H1 (cell line): ENCODE data around the gene CHAT. TPM values are rescaled to one million over a fixed set of nuclear protein-coding genes. Genes with fewer than 3 reads are reported as not detected.

Source experiments
- CTCF ChIA-PET: fragments of 300-600 bp; sonication (Branson Sonifier 250); formaldehyde crosslinking; loops from one replicate; lab custom pipeline; 2021; ENCODE audit not compliant: partially characterized antibody; lab: Charles Lee
- POLR2A ChIA-PET: fragments of 300-600 bp; sonication (Branson Sonifier 250); formaldehyde crosslinking; loops from one replicate; lab custom pipeline; 2021; ENCODE audit warnings: inconsistent platforms; ENCODE audit not compliant: partially characterized antibody; lab: Charles Lee
- DNase-seq, 2 experiments: peaks; one replicate each; pipeline versions ENCODE4 v3.0.0 to v3.0.0-alpha.2; 2010 to 2022; ENCODE audit warnings: low spot score in 2 of 2, low read depth in 1 of 2, mixed read lengths in 1 of 2
- FAIRE-seq: peaks from 2 replicates; lab custom pipeline; 2011; peaks lifted over from hg19 to GRCh38; lab: Jason Lieb, UNC
- H2AFZ ChIP-seq: 2 replicates; pipeline ENCODE4 v1.8.1; 2012; ENCODE audit warnings: low read length, inconsistent platforms
- H2AK5ac ChIP-seq: 2 replicates; pipeline ENCODE4 v1.6.1; 2013; ENCODE audit warnings: low read depth, low read length
- H2BK120ac ChIP-seq: replicated peaks from 2 replicates; pipeline ENCODE3; 2013; ENCODE audit warnings: low read depth, low read length, inconsistent platforms
- H2BK12ac ChIP-seq: 2 replicates; pipeline ENCODE4 v1.6.1; 2013; ENCODE audit warnings: low read depth, low read length
- H2BK15ac ChIP-seq: 2 replicates; pipeline ENCODE4 v1.6.1; 2013; ENCODE audit warnings: low read length
- H2BK20ac ChIP-seq: 2 replicates; pipeline ENCODE4 v1.6.1; 2013; ENCODE audit warnings: low read length
- H2BK5ac ChIP-seq: 2 replicates; pipeline ENCODE4 v1.6.1; 2013; ENCODE audit warnings: low read depth, low read length
- H3K14ac ChIP-seq: 2 replicates; pipeline ENCODE4 v1.6.1; 2013; ENCODE audit warnings: inconsistent platforms; ENCODE audit not compliant: insufficient read length
- H3K18ac ChIP-seq: 2 replicates; pipeline ENCODE4 v1.6.1; 2013; ENCODE audit warnings: low read length; ENCODE audit errors: extremely low read depth
- H3K23ac ChIP-seq: 2 replicates; pipeline ENCODE4 v1.6.1; 2013; ENCODE audit warnings: inconsistent platforms; ENCODE audit not compliant: insufficient read length
- H3K23me2 ChIP-seq: 2 replicates; pipeline ENCODE4 v1.6.1; 2013; ENCODE audit warnings: low read depth, low read length
- H3K27ac ChIP-seq: 2 replicates; pipeline ENCODE4 v1.6.1; 2011; ENCODE audit warnings: low read depth, low read length, inconsistent platforms
- H3K27me3 ChIP-seq, 4 experiments: replicated peaks in 1 of 4; 1 replicate in 1 of 4; 2 replicates in 3 of 4; pipeline versions ENCODE4 v1.6.1 to v1.8.1; 2011 to 2013; ENCODE audit warnings: low read length in 3 of 4, mild to moderate bottlenecking in 3 of 4, inconsistent platforms in 2 of 4, mixed read lengths in 2 of 4, moderate library complexity in 1 of 4; ENCODE audit not compliant: control insufficient read depth in 3 of 4, insufficient read depth in 3 of 4; ENCODE audit errors: extremely low read depth in 1 of 4
- H3K36me3 ChIP-seq, 4 experiments: 2 replicates each; pipeline versions ENCODE4 v1.6.1 to v1.8.1; 2011 to 2013; ENCODE audit warnings: mild to moderate bottlenecking in 4 of 4, low read length in 3 of 4, moderate library complexity in 2 of 4, control low read depth in 1 of 4, inconsistent platforms in 1 of 4; ENCODE audit not compliant: insufficient read depth in 4 of 4, control insufficient read depth in 2 of 4
- H3K4ac ChIP-seq: replicated peaks from 2 replicates; pipeline ENCODE3; 2013; ENCODE audit warnings: low read length, low read depth, mixed read lengths, inconsistent platforms; ENCODE audit not compliant: insufficient read length
- H3K4me1 ChIP-seq, 4 experiments: replicated peaks in 1 of 4; 1 replicate in 1 of 4; 2 replicates in 3 of 4; pipeline versions ENCODE4 v1.6.1 to v1.8.1; 2011 to 2013; ENCODE audit warnings: low read length in 3 of 4, inconsistent platforms in 2 of 4, mixed read lengths in 1 of 4; ENCODE audit not compliant: insufficient read depth in 4 of 4, control insufficient read depth in 3 of 4
- H3K4me2 ChIP-seq, 2 experiments: 2 replicates each; pipeline versions ENCODE4 v1.6.1 to v1.8.1; 2011 to 2013; ENCODE audit warnings: low read depth in 2 of 2, low read length in 2 of 2, control low read depth in 1 of 2, inconsistent platforms in 1 of 2, mild to moderate bottlenecking in 1 of 2; ENCODE audit not compliant: insufficient read depth in 1 of 2
- H3K4me3 ChIP-seq, 4 experiments: fragments of 200-600, 300-600 bp in 1 of 4; sonication (generic), shearing (Covaris generic), sonication (Bioruptor Twin) in 1 of 4; 2 replicates each; pipeline versions ENCODE4 v1.5.1 to v1.8.1; 2011 to 2016; ENCODE audit warnings: low read length in 4 of 4, low read depth in 3 of 4, control low read depth in 2 of 4, inconsistent platforms in 2 of 4, mild to moderate bottlenecking in 2 of 4, mixed read lengths in 1 of 4, moderate library complexity in 1 of 4; ENCODE audit not compliant: insufficient read depth in 2 of 4; ENCODE audit errors: extremely low read depth in 1 of 4
- H3K56ac ChIP-seq: replicated peaks from 2 replicates; pipeline ENCODE3; 2013; ENCODE audit warnings: low read depth, mild to moderate bottlenecking, mixed read lengths, low read length, inconsistent platforms; ENCODE audit not compliant: insufficient read length
- H3K79me1 ChIP-seq: 2 replicates; pipeline ENCODE4 v1.6.1; 2013; ENCODE audit warnings: low read depth, low read length, control low read depth
- H3K79me2 ChIP-seq, 2 experiments: 2 replicates each; pipeline versions ENCODE4 v1.6.1 to v1.8.1; 2012 to 2013; ENCODE audit warnings: low read length in 2 of 2, mild to moderate bottlenecking in 2 of 2, inconsistent platforms in 1 of 2; ENCODE audit not compliant: insufficient read depth in 2 of 2, control insufficient read depth in 1 of 2
- H3K9ac ChIP-seq, 4 experiments: replicated peaks in 1 of 4; 1 replicate in 1 of 4; 2 replicates in 3 of 4; pipeline versions ENCODE4 v1.6.1 to v1.8.1; 2011 to 2013; ENCODE audit warnings: low read depth in 3 of 4, low read length in 3 of 4, control low read depth in 2 of 4, mild to moderate bottlenecking in 2 of 4, moderate library complexity in 2 of 4, inconsistent platforms in 1 of 4; ENCODE audit errors: extremely low read depth in 1 of 4
- H3K9me3 ChIP-seq, 2 experiments: 2 replicates each; pipeline versions ENCODE4 v1.6.1 to v1.8.1; 2012 to 2013; ENCODE audit warnings: mild to moderate bottlenecking in 2 of 2, moderate library complexity in 2 of 2, control low read depth in 1 of 2, inconsistent platforms in 1 of 2, low read depth in 1 of 2, low read length in 1 of 2, mixed read lengths in 1 of 2; ENCODE audit not compliant: insufficient read depth in 2 of 2
- H4K20me1 ChIP-seq, 2 experiments: replicated peaks in 1 of 2; 2 replicates each; pipeline versions ENCODE3 to v1.8.1; 2011 to 2013; ENCODE audit warnings: inconsistent platforms in 2 of 2, low read length in 2 of 2, mild to moderate bottlenecking in 1 of 2; ENCODE audit not compliant: insufficient read depth in 2 of 2, control insufficient read depth in 1 of 2
- H4K5ac ChIP-seq: 2 replicates; pipeline ENCODE4 v1.6.1; 2013; ENCODE audit warnings: low read length, low read depth, mixed read lengths, inconsistent platforms; ENCODE audit not compliant: insufficient read length
- H4K8ac ChIP-seq: 2 replicates; pipeline ENCODE4 v1.8.0; 2013; ENCODE audit warnings: mild to moderate bottlenecking, moderate library complexity, low read length, inconsistent platforms; ENCODE audit not compliant: insufficient read depth; ENCODE audit errors: extremely low read depth
- H4K91ac ChIP-seq: replicated peaks from 2 replicates; pipeline ENCODE3; 2013; ENCODE audit warnings: low read length, mixed read lengths, inconsistent platforms; ENCODE audit not compliant: insufficient read length
- HDAC6 ChIP-seq: IDR thresholded peaks from one replicate; pipeline ENCODE4 v1.7.1; 2012; ENCODE audit warnings: low read depth, mild to moderate bottlenecking, inconsistent platforms, low read length, moderate library complexity
- RAD21 ChIP-seq, 2 experiments: IDR thresholded peaks in 1 of 2; conservative IDR thresholded peaks in 1 of 2; 2 replicates each; pipeline ENCODE4 v1.6.1; 2011; ENCODE audit warnings: low read depth in 2 of 2, low read length in 2 of 2, improper control_type of control experiment in 1 of 2, inconsistent platforms in 1 of 2, mild to moderate bottlenecking in 1 of 2, moderate library complexity in 1 of 2
- SUZ12 ChIP-seq: fragments of 200-600 bp; sonication (generic); IDR thresholded peaks from 2 replicates; pipeline ENCODE4 v1.6.1; 2012; ENCODE audit warnings: mild to moderate bottlenecking, inconsistent platforms, low read length, moderate library complexity, mixed read lengths
- WGBS, 2 experiments: shearing (Covaris generic) in 1 of 2; methylation state at CpG; one replicate each; pipeline versions ENCODE4 v1.1.6 to v1.1.7; 2013 to 2015; ENCODE audit warnings: low lambda C conversion rate in 2 of 2, mixed read lengths in 2 of 2, inconsistent platforms in 1 of 2, low coverage in 1 of 2, missing lambda C conversion rate in 1 of 2; ENCODE audit not compliant: insufficient replicate concordance in 2 of 2, insufficient coverage in 1 of 2, insufficient read length in 1 of 2; ENCODE audit errors: extremely low coverage in 1 of 2, missing lambda C conversion rate in 1 of 2; 5-methylcytosine and 5-hydroxymethylcytosine counted together
- polyA plus RNA-seq, 7 experiments: library from polyadenylated mRNA; depleted of rRNA in 3 of 7; stranded (reverse) in 5 of 7; unstranded in 2 of 7; fragments of >200 nt in 5 of 7; fragments of 200-250 nt in 2 of 7; gene quantifications; 1 replicate in 5 of 7; 2 replicates in 1 of 7; 4 replicates in 1 of 7; pipeline versions ENCODE4 v1.2.1 to v1.2.3, GENCODE V29; 2011 to 2013; ENCODE audit warnings: missing spikeins in 2 of 7, mixed read lengths in 2 of 7
- total RNA-seq: library from RNA; stranded (reverse); fragmentation: NEBNext Ultra II Directional; extraction: Animal tissue kit (Norgen Biotek cat#: 25700); gene quantifications from 2 replicates; pipeline ENCODE4 v1.2.1, GENCODE V29; 2021
- TF ChIP-seq, protein P1 (sequence below), 3 experiments: IDR thresholded peaks; 1 replicate in 2 of 3; 2 replicates in 1 of 3; pipeline versions ENCODE4 v1.5.1 to v1.6.1; 2011; ENCODE audit warnings: low read length in 3 of 3, mild to moderate bottlenecking in 3 of 3, inconsistent platforms in 2 of 3, low read depth in 1 of 3, moderate library complexity in 1 of 3; ENCODE audit not compliant: insufficient read depth in 1 of 3; ENCODE audit errors: control extremely low read depth in 1 of 3

CHAT gene
- total and polyA plus RNA-seq, 2 of the 8 experiments (the other 6 are each of a cell fraction or from before 2014, with no cell fraction given): not detected

DNA sequence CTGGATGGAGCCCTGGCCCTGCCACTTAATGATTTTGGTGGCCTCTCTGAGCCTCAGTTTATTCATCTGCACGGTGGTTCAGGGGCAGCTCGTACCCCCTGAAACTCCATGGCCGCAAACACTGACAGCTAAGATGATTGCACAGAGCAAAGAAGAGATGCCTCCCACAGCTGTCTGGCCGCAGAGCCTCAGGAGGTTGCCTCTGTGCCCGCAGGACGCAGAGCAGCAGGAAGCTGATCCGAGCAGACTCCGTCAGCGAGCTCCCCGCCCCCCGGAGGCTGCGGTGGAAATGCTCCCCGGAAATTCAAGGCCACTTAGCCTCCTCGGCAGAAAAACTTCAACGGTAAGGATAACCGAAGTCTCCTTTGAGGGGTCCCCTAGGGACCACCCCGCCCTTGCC lies 35.5 kb downstream of the CHAT start:
- DNase-seq: peak; percentile 25 to 61
- H3K27me3 ChIP-seq: peaks cover 0 to 2% (median 0%) of the 10 kb centered on the region in 4 experiments; a peak in 2 of 7 replicates

More for the DNA sequence above, 35.5 kb downstream of the CHAT start:
- Histone ChIP-seq H3K79me2 (no peaks in the 10 kb centered on the region), H3K79me1 (no peaks in the 10 kb centered on the region), H4K8ac (peak overlapping the region; percentile 86; the same call in 1 of the 2 replicates), H2BK120ac (no peak overlapping the region), H2BK20ac (no peak overlapping the region), H4K91ac (no peak overlapping the region), H2BK15ac (no peak overlapping the region), H4K5ac (no peak overlapping the region), H3K56ac (peak overlapping the region; percentile 32), H3K27ac (no peak overlapping the region), H3K4me3 (no peak overlapping the region), H2AK5ac (no peak overlapping the region), H4K20me1 (no peaks in the 10 kb centered on the region), H2BK5ac (no peak overlapping the region), H3K4ac (no peak overlapping the region), H2BK12ac (no peak overlapping the region), H3K9me3 (no peaks in the 10 kb centered on the region), H3K9ac (no peak overlapping the region), H3K18ac (no peak overlapping the region), H3K23ac (no peak overlapping the region), H3K4me1 (peaks cover 0 to 4% (median 1%) of the 10 kb centered on the region in 4 experiments; a peak in 3 of 7 replicates), H3K4me2 (0 out of 4 replicates have a peak overlapping the region, but pooled peaks of 1 of the 2 experiments have one; percentile 5), H2AFZ (0 out of 2 replicates have a peak overlapping the region, but pooled peaks have one; percentile 42), H3K23me2 (no peaks in the 10 kb centered on the region), H3K14ac (no peak overlapping the region), H3K36me3 (no peaks in the 10 kb centered on the region)
- ChIA-PET CTCF (interaction anchor here (0.7 to 2.3 kb wide), 13 partner anchors 8 to 1004 kb away, joined by 3 to 7 read pairs (median 3); no protein-coding TSS in a partner anchor), POLR2A (interaction anchor here (1.0 kb wide), 1 partner anchor 13 kb away, joined by 3 read pairs; no protein-coding TSS in a partner anchor)
- WGBS, 2 experiments: 31% methylated on average over 17 of the region's 17 CpGs; no CpG with 5 or more reads in 1 of the 2 experiments
- FAIRE-seq: no peak
- TF ChIP-seq HDAC6 (no peak), SUZ12 (no peak), RAD21 (IDR thresholded peaks at IDR 0.05 in 1 of 2, conservative IDR thresholded peaks at IDR 0.05 in 1 of 2; ENCODE audit: low read depth in 2 of 2, low read length in 2 of 2) (peak; percentile 4 to 26; a peak in 1 of 4 replicates)
- TF ChIP-seq, protein P1, sequence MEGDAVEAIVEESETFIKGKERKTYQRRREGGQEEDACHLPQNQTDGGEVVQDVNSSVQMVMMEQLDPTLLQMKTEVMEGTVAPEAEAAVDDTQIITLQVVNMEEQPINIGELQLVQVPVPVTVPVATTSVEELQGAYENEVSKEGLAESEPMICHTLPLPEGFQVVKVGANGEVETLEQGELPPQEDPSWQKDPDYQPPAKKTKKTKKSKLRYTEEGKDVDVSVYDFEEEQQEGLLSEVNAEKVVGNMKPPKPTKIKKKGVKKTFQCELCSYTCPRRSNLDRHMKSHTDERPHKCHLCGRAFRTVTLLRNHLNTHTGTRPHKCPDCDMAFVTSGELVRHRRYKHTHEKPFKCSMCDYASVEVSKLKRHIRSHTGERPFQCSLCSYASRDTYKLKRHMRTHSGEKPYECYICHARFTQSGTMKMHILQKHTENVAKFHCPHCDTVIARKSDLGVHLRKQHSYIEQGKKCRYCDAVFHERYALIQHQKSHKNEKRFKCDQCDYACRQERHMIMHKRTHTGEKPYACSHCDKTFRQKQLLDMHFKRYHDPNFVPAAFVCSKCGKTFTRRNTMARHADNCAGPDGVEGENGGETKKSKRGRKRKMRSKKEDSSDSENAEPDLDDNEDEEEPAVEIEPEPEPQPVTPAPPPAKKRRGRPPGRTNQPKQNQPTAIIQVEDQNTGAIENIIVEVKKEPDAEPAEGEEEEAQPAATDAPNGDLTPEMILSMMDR (IDR thresholded peaks at IDR 0.05; ENCODE audit: control extremely low read depth in 1 of 3, insufficient read depth in 1 of 3, low read depth in 1 of 3, low read length in 3 of 3): peak; percentile 5 to 17 (median 5); a peak in 2 of 4 replicates
